SU-DHL-6 (cell line): ENCODE measurements around the gene SLC3A2.

ENCODE experiments used
- EZH2phosphoT487 ChIP-seq: fragments of 200-600 bp; sonication (generic), shearing (Covaris generic); conservative IDR thresholded peaks from 2 replicates; pipeline ENCODE4 v1.6.1; 2018; ENCODE audit warnings: mild to moderate bottlenecking, antibody characterized with exemption, low read length, moderate library complexity, mixed read lengths
- TF ChIP-seq, protein P1 (sequence below): fragments of 200-600 bp; sonication (generic); IDR thresholded peaks from one replicate; pipeline ENCODE4 v1.5.1; 2017; ENCODE audit warnings: antibody characterized with exemption, mild to moderate bottlenecking, low read length, moderate library complexity; ENCODE audit not compliant: insufficient read depth, poor library complexity, severe bottlenecking

DNA sequence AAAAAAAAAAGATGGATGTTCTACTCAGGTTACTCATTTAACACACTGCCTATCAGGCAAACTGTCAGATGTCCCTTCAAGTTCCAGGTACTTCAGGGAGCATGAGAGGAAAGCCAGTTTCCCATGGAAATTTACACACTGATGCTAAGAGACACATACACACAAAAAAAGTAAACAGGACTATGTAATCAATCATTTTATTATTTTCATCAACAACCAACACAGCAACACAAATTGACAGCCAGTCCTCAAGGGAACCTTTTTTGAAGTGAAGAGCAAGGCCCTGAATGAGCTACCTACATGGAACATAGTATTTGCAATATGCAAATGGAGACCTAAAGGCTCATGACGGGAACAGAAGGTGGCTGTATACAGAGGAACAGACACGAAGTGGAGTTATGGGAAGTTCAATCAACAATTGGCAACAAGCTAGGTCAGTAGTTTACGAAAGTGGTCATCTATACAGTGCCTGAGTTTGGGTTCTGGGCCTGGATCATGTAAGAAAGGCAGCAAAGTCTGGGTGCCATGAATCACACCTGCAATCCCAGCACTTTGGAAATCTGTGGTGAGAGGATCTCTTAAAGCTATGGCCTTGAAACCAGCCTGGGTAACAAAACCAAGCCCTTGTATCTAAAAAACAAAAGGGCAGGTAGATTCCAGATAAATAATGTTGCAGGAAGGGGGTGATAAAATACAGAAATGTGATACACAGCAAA lies 28.7 kb upstream of the SLC3A2 start:
- no peak for TF ChIP-seq EZH2phosphoT487
- TF ChIP-seq, protein P1, sequence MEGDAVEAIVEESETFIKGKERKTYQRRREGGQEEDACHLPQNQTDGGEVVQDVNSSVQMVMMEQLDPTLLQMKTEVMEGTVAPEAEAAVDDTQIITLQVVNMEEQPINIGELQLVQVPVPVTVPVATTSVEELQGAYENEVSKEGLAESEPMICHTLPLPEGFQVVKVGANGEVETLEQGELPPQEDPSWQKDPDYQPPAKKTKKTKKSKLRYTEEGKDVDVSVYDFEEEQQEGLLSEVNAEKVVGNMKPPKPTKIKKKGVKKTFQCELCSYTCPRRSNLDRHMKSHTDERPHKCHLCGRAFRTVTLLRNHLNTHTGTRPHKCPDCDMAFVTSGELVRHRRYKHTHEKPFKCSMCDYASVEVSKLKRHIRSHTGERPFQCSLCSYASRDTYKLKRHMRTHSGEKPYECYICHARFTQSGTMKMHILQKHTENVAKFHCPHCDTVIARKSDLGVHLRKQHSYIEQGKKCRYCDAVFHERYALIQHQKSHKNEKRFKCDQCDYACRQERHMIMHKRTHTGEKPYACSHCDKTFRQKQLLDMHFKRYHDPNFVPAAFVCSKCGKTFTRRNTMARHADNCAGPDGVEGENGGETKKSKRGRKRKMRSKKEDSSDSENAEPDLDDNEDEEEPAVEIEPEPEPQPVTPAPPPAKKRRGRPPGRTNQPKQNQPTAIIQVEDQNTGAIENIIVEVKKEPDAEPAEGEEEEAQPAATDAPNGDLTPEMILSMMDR, result no peak
